Vagina (tissue), 2 donors: ENCODE measurements around the gene LRRC10B.

ENCODE experiments used
- POLR2AphosphoS5 ChIP-seq, 2 donors: sonication (generic); formaldehyde crosslinking; IDR thresholded peaks; one replicate each; pipeline ENCODE4 v1.9.0; 2017; ENCODE audit warnings: antibody characterized with exemption in 2 of 2, mild to moderate bottlenecking in 2 of 2, low read depth in 1 of 2; ENCODE audit not compliant: insufficient read depth in 1 of 2
- TF ChIP-seq, protein P1 (sequence below), 3 experiments: fragments of 450-650 bp in 2 of 3; fragments of 200-600 bp in 1 of 3; sonication (generic) in 1 of 3; IDR thresholded peaks; one replicate each; pipeline ENCODE4 v1.5.1; 2017 to 2019; ENCODE audit warnings: antibody characterized with exemption in 3 of 3, mild to moderate bottlenecking in 2 of 3, moderate library complexity in 2 of 3

GRCh38 chr11:61534933-61535839 is 26.6 kb downstream of the LRRC10B start:
- TF ChIP-seq, protein P1, sequence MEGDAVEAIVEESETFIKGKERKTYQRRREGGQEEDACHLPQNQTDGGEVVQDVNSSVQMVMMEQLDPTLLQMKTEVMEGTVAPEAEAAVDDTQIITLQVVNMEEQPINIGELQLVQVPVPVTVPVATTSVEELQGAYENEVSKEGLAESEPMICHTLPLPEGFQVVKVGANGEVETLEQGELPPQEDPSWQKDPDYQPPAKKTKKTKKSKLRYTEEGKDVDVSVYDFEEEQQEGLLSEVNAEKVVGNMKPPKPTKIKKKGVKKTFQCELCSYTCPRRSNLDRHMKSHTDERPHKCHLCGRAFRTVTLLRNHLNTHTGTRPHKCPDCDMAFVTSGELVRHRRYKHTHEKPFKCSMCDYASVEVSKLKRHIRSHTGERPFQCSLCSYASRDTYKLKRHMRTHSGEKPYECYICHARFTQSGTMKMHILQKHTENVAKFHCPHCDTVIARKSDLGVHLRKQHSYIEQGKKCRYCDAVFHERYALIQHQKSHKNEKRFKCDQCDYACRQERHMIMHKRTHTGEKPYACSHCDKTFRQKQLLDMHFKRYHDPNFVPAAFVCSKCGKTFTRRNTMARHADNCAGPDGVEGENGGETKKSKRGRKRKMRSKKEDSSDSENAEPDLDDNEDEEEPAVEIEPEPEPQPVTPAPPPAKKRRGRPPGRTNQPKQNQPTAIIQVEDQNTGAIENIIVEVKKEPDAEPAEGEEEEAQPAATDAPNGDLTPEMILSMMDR (IDR thresholded peaks at IDR 0.05), result no peak
- no peak for TF ChIP-seq POLR2AphosphoS5 (IDR thresholded peaks at IDR 0.05; ENCODE audit: insufficient read depth in 1 of 2, low read depth in 1 of 2)
